Measurements from ENCODE around the gene HDGF. TPM values are rescaled to one million over a fixed set of nuclear protein-coding genes. Genes with fewer than 3 reads are reported as not detected.

HDGF gene
- total RNA-seq, 2 donors from 2014 or later, result 215 to 438 TPM

DNA sequence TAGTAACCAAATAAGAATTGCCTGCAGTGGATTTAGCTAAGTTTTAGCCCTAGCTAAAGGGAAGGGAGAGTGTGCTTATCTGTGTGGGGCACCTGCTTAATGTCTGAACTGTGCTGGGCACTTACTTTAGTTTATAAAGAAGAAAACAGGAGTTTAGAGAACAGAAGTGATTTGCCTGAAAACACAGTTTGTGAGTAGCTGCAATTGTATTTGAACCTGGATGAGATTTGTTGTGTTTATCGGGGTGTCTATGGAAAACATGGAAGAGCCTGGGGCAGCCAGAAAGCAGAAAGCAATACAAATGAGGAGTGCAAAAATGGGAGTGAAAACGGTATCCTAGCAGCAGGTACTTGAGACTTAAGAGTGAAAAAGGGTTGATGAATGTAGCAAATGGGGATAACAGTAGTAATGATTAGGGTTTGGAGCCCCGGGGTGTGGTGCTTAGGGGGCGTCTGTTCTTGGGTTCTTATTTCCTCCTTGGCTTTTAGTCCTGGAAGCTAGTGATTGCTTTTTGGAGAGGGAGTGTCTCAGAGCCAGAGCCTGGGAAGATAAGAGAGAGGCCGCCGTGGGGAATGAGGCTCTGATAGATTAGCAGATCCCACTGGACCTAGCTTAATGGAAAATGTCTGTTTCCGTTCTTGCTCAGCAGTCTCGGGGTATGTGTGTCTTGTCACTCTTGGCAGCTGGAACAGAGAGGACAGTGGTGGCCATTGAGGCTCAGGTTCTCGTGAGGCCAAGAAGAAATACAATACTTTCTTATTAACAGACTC, 21.4 kb upstream of the HDGF start:
- Histone ChIP-seq H3K27me3 (no peaks in the 10 kb centered on the region), H3K9ac (ENCODE audit: low read depth in 2 of 2, low read length in 2 of 2) (no peak overlapping the region), H3K36me3 (peaks cover 3% of the 10 kb centered on the region), H3K4me3 (no peak overlapping the region), H3K27ac (no peak overlapping the region), H3K4me1 (peaks cover 12% of the 10 kb centered on the region), H3K9me3 (no peaks in the 10 kb centered on the region)
- intact Hi-C loops (cut with DNase I), result loop anchor here (5.0 kb wide), 1 partner anchor 36 kb away; no protein-coding TSS in a partner anchor
- TF ChIP-seq, protein P1, sequence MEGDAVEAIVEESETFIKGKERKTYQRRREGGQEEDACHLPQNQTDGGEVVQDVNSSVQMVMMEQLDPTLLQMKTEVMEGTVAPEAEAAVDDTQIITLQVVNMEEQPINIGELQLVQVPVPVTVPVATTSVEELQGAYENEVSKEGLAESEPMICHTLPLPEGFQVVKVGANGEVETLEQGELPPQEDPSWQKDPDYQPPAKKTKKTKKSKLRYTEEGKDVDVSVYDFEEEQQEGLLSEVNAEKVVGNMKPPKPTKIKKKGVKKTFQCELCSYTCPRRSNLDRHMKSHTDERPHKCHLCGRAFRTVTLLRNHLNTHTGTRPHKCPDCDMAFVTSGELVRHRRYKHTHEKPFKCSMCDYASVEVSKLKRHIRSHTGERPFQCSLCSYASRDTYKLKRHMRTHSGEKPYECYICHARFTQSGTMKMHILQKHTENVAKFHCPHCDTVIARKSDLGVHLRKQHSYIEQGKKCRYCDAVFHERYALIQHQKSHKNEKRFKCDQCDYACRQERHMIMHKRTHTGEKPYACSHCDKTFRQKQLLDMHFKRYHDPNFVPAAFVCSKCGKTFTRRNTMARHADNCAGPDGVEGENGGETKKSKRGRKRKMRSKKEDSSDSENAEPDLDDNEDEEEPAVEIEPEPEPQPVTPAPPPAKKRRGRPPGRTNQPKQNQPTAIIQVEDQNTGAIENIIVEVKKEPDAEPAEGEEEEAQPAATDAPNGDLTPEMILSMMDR (IDR thresholded peaks at IDR 0.05), result no peak
- no peak for DNase-seq

DNA sequence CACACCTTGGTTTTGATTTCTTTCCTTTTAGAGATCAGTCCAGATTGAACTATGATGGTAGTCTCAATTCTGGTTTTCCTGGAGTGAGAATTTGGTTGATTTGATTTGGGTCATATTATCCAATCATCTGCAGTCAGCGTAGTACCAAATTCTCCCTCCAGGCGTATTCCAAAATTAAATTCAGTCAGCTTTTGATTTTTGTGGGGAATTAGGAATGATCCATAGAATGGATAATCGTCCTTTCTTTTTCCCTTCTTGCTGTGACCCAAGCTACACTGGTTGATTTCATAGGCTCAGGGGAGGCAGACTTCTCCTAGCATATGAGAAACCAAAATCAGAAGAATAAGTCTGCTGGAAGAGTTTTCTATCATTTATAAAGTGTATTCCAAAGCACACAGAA, 20.7 kb upstream of the HDGF start:
- intact Hi-C loops (cut with DNase I), result loop anchor here (5.0 kb wide), 1 partner anchor 35 kb away; no protein-coding TSS in a partner anchor

DNA sequence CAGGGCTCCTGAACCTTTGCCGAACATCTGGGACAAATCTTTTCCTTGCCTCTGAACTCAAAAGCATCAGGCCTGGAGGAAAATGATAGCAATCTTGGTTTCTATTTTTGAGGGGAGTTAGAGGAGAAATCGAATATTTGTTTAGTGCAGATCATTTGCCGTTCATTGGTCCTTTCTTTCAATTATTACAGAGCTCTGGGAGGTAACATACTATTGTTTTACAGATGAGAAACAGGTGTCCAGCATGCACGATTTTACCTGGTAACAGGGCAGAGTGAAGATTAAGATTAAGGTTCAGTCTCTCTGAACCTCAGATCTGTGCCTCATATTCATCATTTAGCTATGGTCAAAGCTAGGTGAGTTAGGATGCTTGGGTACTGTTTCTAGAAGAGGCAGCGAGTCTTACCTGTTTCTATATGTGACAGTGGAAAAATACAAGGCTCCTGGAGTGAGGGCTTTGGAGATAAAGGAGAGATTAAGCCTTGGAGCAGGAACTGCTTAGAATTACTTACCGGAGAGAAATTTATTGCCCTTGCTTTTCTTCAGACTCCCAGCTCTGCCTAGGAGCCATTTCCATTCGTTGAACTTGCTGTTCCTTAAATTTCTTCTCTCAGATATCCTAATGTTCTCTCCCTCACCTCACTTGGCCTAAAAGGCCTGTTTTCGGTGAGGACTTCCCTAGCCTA, 17.3 kb upstream of the HDGF start:
- peak overlapping the region; percentile 94 to 97 for H3K9ac ChIP-seq (ENCODE audit: low read depth in 2 of 2, low read length in 2 of 2)
- TF ChIP-seq, protein P1 (IDR thresholded peaks at IDR 0.05), result no peak
- no peak overlapping the region for H3K27ac ChIP-seq
- peaks cover 12% of the 10 kb centered on the region for H3K4me1 ChIP-seq
- intact Hi-C loops (cut with DNase I), result loop anchor here (5.0 kb wide), 1 partner anchor 41 kb away; the partner anchor contains the start of genes ISG20L2 and METTL25B
- DNase-seq, result no peak
- H3K36me3 ChIP-seq, result peaks cover 3% of the 10 kb centered on the region
- no peaks in the 10 kb centered on the region for H3K27me3 ChIP-seq
- H3K4me3 ChIP-seq, result peak overlapping the region; percentile 93
- no peaks in the 10 kb centered on the region for H3K9me3 ChIP-seq

More for the DNA sequence above, 20.7 kb upstream of the HDGF start:
- Histone ChIP-seq H3K4me1 (peaks cover 12% of the 10 kb centered on the region), H3K9me3 (no peaks in the 10 kb centered on the region), H3K9ac (ENCODE audit: low read depth in 2 of 2, low read length in 2 of 2) (no peak overlapping the region), H3K27ac (no peak overlapping the region), H3K27me3 (no peaks in the 10 kb centered on the region), H3K4me3 (no peak overlapping the region), H3K36me3 (peaks cover 3% of the 10 kb centered on the region)
- DNase-seq, result no peak
- TF ChIP-seq, protein P1 (IDR thresholded peaks at IDR 0.05), result no peak

DNA sequence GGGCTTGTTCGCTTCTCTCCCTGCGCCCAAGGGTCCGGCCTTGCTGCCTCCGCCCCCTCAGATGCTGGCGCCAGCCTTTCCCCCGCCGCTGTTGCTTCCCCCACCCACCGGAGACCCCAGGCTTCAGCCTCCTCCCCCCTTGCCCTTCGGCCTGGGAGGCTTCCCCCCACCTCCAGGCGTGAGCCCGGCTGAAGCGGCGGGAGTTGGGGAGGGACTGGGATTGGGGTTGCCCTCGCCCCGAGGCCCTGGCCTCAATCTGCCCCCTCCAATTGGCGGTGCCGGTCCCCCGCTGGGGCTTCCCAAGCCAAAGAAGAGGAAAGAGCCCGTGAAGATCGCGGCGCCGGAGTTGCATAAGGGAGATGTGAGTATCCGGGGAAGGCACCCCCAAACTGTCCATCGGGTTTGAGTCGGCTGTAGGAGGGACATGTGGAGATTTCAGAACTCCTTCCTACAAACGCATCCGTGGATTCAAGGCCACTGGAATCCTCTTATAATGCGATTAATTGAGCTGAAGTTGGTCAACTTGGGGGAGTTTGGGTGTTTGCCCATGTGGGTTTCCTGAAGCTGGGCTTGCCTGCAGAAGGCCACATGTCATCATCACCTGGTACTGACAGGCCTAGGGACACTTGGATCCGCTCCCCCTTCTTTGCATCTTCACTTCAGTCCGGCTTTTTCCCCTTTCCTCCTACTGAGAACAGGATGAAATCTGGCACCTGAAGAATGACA, 16.6 kb upstream of the HDGF start:
- Histone ChIP-seq H3K27ac (peak overlapping the region; percentile 82), H3K36me3 (peaks cover 3% of the 10 kb centered on the region), H3K4me1 (peaks cover 12% of the 10 kb centered on the region), H3K27me3 (no peaks in the 10 kb centered on the region), H3K4me3 (peak overlapping the region; percentile 93), H3K9ac (ENCODE audit: low read depth in 2 of 2, low read length in 2 of 2) (peak overlapping the region; percentile 94 to 97), H3K9me3 (no peaks in the 10 kb centered on the region)
- DNase-seq, result peak; percentile 44
- TF ChIP-seq, protein P1 (IDR thresholded peaks at IDR 0.05), result no peak
- intact Hi-C loops (cut with DNase I), result loop anchor here (5.0 kb wide), 1 partner anchor 41 kb away; the partner anchor contains the start of genes ISG20L2 and METTL25B

Measured in colonic mucosa (tissue), 4 donors.